ENCODE data around the gene JSRP1. TPM values are rescaled to one million over a fixed set of nuclear protein-coding genes. Genes with fewer than 3 reads are reported as not detected.

JSRP1 gene
- total RNA-seq, 1 donor: not detected

GRCh38 chr19:2246801-2247361, 9.3 kb downstream of the JSRP1 start:
- peaks cover 28% of the 10 kb centered on the region for H3K4me1 ChIP-seq (ENCODE audit: insufficient read depth, low read length)

DNA sequence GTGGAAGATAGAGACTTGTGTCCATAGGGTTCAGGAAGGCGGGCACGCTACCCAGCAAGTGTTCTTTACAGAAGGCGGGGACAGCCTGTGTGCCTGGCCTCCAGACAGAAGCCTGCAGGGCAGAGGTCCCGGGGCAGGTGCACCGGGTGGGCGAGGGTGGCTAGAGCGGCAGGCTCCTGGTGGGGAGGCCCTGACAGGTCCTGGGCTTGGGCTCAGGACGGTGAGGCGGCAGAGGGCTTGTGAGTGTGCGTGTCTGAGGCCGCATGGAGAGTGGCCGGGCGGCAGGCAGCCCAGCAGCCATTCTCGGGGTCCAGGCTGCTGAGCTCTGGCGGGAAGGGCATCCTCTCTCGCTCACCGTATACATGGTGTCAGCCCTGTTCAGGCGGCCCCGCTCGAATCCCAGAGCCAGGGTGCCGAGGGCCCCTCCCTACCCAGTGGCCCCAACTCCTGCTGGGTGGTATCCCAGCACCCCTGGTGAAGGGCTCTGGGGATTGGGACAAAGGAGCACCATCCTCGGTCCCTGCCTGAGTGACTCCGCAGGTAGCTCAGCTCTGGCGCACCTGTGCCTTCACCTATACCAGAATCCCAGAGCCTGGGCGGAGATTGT, 10.1 kb downstream of the JSRP1 start:
- Histone ChIP-seq H3K4me1 (ENCODE audit: insufficient read depth, low read length) (peaks cover 30% of the 10 kb centered on the region), H3K27me3 (ENCODE audit: insufficient read depth, low read length) (peaks cover 12% of the 10 kb centered on the region), H3K9me3 (ENCODE audit: low read depth, low read length) (no peaks in the 10 kb centered on the region), H3K4me3 (ENCODE audit: low read length) (no peak overlapping the region)

More at GRCh38 chr19:2246801-2247361, 9.3 kb downstream of the JSRP1 start:
- H3K4me3 ChIP-seq (ENCODE audit: low read length): no peak overlapping the region
- no peaks in the 10 kb centered on the region for H3K9me3 ChIP-seq (ENCODE audit: low read depth, low read length)
- peaks cover 16% of the 10 kb centered on the region for H3K27me3 ChIP-seq (ENCODE audit: insufficient read depth, low read length)

DNA sequence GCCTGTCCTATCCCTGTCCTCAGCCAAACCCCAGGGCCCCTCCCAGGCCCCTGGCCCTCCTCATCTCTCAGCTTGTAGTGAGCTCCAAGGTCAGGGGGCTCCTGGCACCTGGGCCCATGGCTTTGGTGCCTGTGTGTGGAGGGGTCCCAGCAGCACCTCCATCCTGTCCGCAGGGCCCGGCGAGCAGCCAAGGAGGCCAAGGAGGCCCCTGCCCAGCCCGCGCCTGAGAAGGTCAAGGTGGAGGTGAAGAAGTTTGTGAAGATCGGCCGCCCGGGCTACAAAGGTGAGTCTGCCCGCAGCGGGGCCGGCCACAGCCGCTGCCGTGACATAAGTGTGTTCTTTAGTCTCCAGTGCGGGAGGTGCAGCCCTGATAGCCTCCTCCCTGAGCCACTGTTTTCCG, 10.9 kb downstream of the JSRP1 start:
- H3K4me1 ChIP-seq (ENCODE audit: insufficient read depth, low read length): peaks cover 30% of the 10 kb centered on the region
- no peak overlapping the region for H3K4me3 ChIP-seq (ENCODE audit: low read length)

DNA sequence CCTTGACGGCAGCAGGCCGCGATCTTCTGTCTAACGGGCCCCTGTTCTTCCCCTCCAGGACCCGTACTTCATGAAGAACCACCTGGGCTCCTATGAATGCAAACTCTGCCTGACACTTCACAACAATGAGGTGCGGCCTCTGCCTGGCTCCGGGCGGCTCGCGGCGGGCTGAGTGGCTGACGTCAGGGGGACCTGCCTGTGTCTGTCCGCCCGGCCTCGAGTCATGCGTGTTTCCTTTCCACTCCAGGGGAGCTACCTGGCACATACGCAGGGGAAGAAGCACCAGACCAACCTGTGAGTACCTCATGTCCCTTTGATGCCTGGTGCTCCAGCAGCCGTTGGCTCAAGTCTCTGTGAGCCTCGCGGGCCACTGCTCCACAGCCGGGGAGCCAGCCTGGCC, 11.7 kb downstream of the JSRP1 start:
- Histone ChIP-seq H3K27me3 (ENCODE audit: insufficient read depth, low read length) (no peaks in the 10 kb centered on the region), H3K4me3 (ENCODE audit: low read length) (no peak overlapping the region), H3K9me3 (ENCODE audit: low read depth, low read length) (no peaks in the 10 kb centered on the region), H3K4me1 (ENCODE audit: insufficient read depth, low read length) (peaks cover 35% of the 10 kb centered on the region)

More for the DNA sequence above, 10.9 kb downstream of the JSRP1 start:
- Histone ChIP-seq H3K9me3 (ENCODE audit: low read depth, low read length) (no peaks in the 10 kb centered on the region), H3K27me3 (ENCODE audit: insufficient read depth, low read length) (peaks cover 6% of the 10 kb centered on the region)

DNA sequence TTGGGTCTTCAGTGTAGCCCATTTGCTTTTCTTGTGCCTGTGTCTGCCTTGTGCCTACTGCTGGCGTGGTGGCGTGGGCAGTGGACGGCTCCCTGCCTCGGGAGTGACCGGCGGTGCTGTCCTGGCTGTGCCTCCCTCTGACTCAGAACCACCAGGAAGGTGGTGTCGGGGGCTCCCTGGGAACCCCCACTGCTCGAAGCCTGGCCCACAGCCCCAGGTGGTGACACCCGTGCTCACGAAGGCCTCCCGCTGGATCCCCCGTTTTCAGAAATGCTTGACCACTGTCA, 12.1 kb downstream of the JSRP1 start:
- Histone ChIP-seq H3K9me3 (ENCODE audit: low read depth, low read length) (no peaks in the 10 kb centered on the region), H3K4me3 (ENCODE audit: low read length) (no peak overlapping the region), H3K4me1 (ENCODE audit: insufficient read depth, low read length) (peaks cover 40% of the 10 kb centered on the region), H3K27me3 (ENCODE audit: insufficient read depth, low read length) (no peaks in the 10 kb centered on the region)

- Histone ChIP-seq H3K4me3 (ENCODE audit: low read length) (no peak overlapping the region), H3K4me1 (ENCODE audit: insufficient read depth, low read length) (peaks cover 45% of the 10 kb centered on the region), H3K9me3 (ENCODE audit: low read depth, low read length) (no peaks in the 10 kb centered on the region), H3K27me3 (ENCODE audit: insufficient read depth, low read length) (no peaks in the 10 kb centered on the region)
Observed at GRCh38 chr19:2243274-2244124, 12.7 kb downstream of the JSRP1 start.

- Histone ChIP-seq H3K9me3 (ENCODE audit: low read depth, low read length) (no peaks in the 10 kb centered on the region), H3K4me1 (ENCODE audit: insufficient read depth, low read length) (peaks cover 52% of the 10 kb centered on the region), H3K4me3 (ENCODE audit: low read length) (no peak overlapping the region), H3K27me3 (ENCODE audit: insufficient read depth, low read length) (no peaks in the 10 kb centered on the region)
Observed at GRCh38 chr19:2242816-2243215, 13.4 kb downstream of the JSRP1 start.

DNA sequence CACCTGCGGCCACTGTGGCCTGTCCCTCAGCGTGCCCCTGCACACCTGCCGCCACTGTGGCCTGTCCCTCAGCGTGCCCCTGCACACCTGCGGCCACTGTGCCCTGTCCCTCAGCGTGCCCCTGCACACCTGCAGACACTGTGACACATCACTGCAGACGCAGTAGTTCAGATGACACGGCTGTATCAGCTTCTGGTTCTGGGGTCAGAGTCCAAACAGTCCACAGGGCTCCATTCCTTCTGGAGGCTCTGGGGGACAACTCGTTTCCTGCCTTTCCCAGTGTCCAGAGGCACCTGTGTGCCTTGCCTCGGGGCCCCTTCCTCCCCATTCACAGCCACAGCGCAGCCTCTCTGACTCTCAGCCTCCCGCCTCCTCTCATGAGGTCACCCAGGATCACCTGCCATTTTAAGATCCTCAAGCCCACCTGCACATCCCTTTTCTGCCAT, 14.1 kb downstream of the JSRP1 start:
- Histone ChIP-seq H3K9me3 (ENCODE audit: low read depth, low read length) (no peaks in the 10 kb centered on the region), H3K4me1 (ENCODE audit: insufficient read depth, low read length) (peaks cover 59% of the 10 kb centered on the region), H3K27me3 (ENCODE audit: insufficient read depth, low read length) (no peaks in the 10 kb centered on the region), H3K4me3 (ENCODE audit: low read length) (no peak overlapping the region)

- no peaks in the 10 kb centered on the region for H3K9me3 ChIP-seq (ENCODE audit: low read depth, low read length)
- H3K4me3 ChIP-seq (ENCODE audit: low read length): no peak overlapping the region
- H3K4me1 ChIP-seq (ENCODE audit: insufficient read depth, low read length): peaks cover 60% of the 10 kb centered on the region
- no peaks in the 10 kb centered on the region for H3K27me3 ChIP-seq (ENCODE audit: insufficient read depth, low read length)
Observed at GRCh38 chr19:2240881-2241760, 15.1 kb downstream of the JSRP1 start.

DNA sequence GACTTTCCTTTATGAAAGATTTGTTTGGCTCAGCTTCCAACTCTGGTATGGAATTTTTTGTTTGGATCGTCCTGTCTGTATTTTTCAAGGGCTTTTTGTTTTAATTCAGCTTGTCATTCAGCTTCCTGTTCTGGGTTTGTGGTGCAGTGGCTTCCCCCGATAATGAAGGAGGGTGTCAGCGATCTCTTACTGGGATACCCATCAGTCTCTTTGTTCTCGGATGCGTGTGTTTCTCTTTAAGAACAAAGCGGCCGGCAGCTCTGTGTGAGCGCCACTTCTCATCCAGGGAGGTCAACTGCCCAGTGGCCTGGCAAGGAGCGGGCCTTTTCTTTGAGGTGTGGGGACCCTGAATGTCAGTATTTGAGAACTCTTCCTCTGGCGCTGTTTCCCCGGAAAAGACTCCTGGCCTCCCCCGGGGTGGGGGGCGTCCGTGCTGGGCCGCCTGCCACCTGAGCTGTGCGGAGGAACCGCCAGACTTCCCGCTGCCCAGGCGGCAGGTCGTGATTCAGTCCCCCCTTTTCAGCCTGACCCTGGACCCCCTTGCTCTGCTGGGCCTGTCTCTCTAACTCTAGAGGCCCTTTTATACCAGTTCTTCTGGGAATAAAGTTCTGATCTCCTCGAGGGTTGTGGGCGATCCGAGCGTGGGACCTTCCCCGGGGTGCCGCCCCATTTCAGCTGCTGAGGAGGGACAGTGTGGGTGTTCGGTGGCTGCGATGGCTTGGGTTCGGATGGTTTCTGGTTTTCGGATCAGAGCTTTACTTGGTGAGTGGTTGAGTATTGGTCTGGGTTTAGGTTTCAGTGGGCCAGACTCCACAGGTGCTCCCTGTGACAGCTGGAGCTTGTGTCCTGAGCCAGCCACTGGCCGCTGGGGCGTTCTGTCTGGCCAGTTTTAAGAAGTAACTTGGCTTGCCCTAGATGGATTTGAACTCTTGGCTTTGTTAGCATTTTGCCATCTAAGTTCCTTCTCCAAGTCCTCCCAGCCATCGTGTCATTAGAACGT, 16.1 kb downstream of the JSRP1 start:
- no peaks in the 10 kb centered on the region for H3K27me3 ChIP-seq (ENCODE audit: insufficient read depth, low read length)
- H3K4me3 ChIP-seq (ENCODE audit: low read length): peak overlapping the region; percentile 19
- H3K4me1 ChIP-seq (ENCODE audit: insufficient read depth, low read length): peaks cover 65% of the 10 kb centered on the region
- no peaks in the 10 kb centered on the region for H3K9me3 ChIP-seq (ENCODE audit: low read depth, low read length)

DNA sequence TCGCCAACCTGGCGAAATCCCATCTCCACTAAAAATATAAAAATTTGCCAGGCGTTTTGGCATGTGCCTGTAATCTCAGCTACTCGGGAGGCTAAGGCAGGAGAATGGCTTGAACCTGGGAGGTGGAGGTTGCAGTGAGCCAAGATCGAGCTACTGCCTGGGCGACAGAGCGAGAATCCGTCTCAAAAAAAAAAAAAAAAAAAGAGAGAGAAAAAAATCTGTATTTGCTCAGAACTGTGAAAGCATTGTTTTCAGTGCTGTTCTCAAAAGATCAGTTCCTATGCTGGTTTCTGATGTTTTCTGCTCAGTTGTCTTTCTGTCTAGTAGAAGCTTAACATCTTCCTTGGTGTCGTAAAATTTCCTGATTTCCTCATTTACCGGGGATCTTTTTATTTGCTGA, 17.0 kb downstream of the JSRP1 start:
- no peaks in the 10 kb centered on the region for H3K9me3 ChIP-seq (ENCODE audit: low read depth, low read length)
- H3K4me3 ChIP-seq (ENCODE audit: low read length): no peak overlapping the region
- no peaks in the 10 kb centered on the region for H3K27me3 ChIP-seq (ENCODE audit: insufficient read depth, low read length)
- peaks cover 74% of the 10 kb centered on the region for H3K4me1 ChIP-seq (ENCODE audit: insufficient read depth, low read length)

GRCh38 chr19:2237869-2238153, 18.4 kb downstream of the JSRP1 start:
- no peaks in the 10 kb centered on the region for H3K27me3 ChIP-seq (ENCODE audit: insufficient read depth, low read length)
- H3K4me3 ChIP-seq (ENCODE audit: low read length): no peak overlapping the region
- H3K9me3 ChIP-seq (ENCODE audit: low read depth, low read length): no peaks in the 10 kb centered on the region
- H3K4me1 ChIP-seq (ENCODE audit: insufficient read depth, low read length): peaks cover 77% of the 10 kb centered on the region

- Histone ChIP-seq H3K9me3 (ENCODE audit: low read depth, low read length) (no peaks in the 10 kb centered on the region), H3K27me3 (ENCODE audit: insufficient read depth, low read length) (no peaks in the 10 kb centered on the region), H3K4me1 (ENCODE audit: insufficient read depth, low read length) (peaks cover 72% of the 10 kb centered on the region), H3K4me3 (ENCODE audit: low read length) (peak overlapping the region; percentile 45)
Observed at GRCh38 chr19:2237051-2237868, 19.0 kb downstream of the JSRP1 start.

Data from mononuclear cell (primary cell).